Peyer's patch (tissue), 4 donors: ENCODE results near the gene BRICD5.

ENCODE experiments used
- POLR2A ChIP-seq, 2 donors: fragments of 450-650 bp; IDR thresholded peaks; one replicate each; pipeline ENCODE4 v1.5.1; 2017; ENCODE audit warnings: antibody characterized with exemption in 2 of 2, mild to moderate bottlenecking in 2 of 2, moderate library complexity in 2 of 2
- TF ChIP-seq, protein P1 (sequence below), 6 experiments: fragments of 450-650 bp in 4 of 6; fragments of 200-600 bp in 2 of 6; sonication (generic) in 1 of 6; IDR thresholded peaks; one replicate each; pipeline ENCODE4 v1.5.1; 2017 to 2019; ENCODE audit warnings: antibody characterized with exemption in 6 of 6, mild to moderate bottlenecking in 3 of 6, moderate library complexity in 1 of 6

DNA sequence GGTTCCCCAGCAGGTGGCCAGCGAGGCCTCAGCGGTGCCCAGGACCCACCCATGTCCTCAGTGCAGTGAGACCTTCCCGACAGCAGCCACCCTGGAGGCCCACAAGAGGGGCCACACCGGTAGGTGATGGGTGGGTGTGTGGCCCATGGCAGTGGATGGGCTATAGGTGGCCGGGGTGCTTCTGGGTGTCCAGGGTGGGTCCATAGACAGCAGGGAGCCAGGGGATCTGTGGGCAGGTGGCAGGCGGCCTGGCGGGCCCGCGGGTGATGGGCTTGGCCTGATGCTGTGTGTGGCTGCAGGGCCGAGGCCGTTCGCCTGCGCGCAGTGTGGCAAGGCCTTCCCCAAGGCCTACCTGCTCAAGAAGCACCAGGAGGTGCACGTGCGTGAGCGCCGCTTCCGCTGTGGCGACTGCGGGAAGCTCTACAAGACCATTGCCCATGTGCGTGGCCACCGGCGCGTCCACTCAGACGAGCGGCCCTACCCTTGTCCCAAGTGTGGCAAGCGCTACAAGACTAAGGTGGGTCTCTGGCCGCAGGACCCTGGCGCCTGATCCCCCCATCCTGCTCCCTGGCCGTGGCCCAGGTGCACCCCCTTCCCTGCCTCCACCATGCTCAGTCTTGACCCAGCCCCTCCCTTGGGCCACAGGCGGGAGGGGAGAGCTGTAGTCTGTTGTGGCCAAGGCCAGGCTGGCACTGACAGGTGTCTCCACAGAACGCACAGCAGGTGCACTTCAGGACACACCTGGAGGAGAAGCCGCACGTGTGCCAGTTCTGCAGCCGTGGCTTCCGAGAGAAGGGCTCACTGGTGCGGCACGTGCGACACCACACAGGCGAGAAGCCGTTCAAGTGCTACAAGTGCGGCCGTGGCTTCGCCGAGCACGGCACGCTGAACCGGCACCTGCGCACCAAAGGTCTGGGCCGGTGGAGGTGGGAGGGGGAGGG is 23.5 kb upstream of the BRICD5 start:
- TF ChIP-seq, protein P1, sequence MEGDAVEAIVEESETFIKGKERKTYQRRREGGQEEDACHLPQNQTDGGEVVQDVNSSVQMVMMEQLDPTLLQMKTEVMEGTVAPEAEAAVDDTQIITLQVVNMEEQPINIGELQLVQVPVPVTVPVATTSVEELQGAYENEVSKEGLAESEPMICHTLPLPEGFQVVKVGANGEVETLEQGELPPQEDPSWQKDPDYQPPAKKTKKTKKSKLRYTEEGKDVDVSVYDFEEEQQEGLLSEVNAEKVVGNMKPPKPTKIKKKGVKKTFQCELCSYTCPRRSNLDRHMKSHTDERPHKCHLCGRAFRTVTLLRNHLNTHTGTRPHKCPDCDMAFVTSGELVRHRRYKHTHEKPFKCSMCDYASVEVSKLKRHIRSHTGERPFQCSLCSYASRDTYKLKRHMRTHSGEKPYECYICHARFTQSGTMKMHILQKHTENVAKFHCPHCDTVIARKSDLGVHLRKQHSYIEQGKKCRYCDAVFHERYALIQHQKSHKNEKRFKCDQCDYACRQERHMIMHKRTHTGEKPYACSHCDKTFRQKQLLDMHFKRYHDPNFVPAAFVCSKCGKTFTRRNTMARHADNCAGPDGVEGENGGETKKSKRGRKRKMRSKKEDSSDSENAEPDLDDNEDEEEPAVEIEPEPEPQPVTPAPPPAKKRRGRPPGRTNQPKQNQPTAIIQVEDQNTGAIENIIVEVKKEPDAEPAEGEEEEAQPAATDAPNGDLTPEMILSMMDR (IDR thresholded peaks at IDR 0.05), result no peak
- TF ChIP-seq POLR2A (IDR thresholded peaks at IDR 0.05), result no peak
